GM12878 (cell line): ENCODE results near the gene SNX13.

ENCODE experiments used
- ATF3 ChIP-seq: IDR thresholded peaks from 2 replicates; pipeline ENCODE4 v1.6.1; 2011; ENCODE audit warnings: low read depth, mild to moderate bottlenecking, low read length, moderate library complexity, borderline replicate concordance; ENCODE audit errors: extremely low read depth
- ATF7 ChIP-seq: fragments of 450-650 bp; IDR thresholded peaks from 2 replicates; pipeline ENCODE4 v1.6.1; 2016; ENCODE audit warnings: low read depth, mild to moderate bottlenecking
- CBX5 ChIP-seq: sonication (generic); IDR thresholded peaks from 2 replicates; pipeline ENCODE4 v1.6.1; 2016; ENCODE audit warnings: low read depth, moderate library complexity, mild to moderate bottlenecking, inconsistent platforms
- CTCF ChIP-seq, 3 experiments: IDR thresholded peaks in 2 of 3; conservative IDR thresholded peaks in 1 of 3; 2 replicates each; pipeline ENCODE4 v1.5.1; 2011; ENCODE audit warnings: low read depth in 3 of 3, low read length in 3 of 3, mild to moderate bottlenecking in 3 of 3, control low read depth in 2 of 3, moderate library complexity in 2 of 3, inconsistent platforms in 1 of 3, mixed read lengths in 1 of 3; ENCODE audit not compliant: control insufficient read depth in 2 of 3, insufficient read depth in 1 of 3; ENCODE audit errors: extremely low read depth in 1 of 3
- EZH2 ChIP-seq: IDR thresholded peaks from 2 replicates; pipeline ENCODE4 v1.6.1; 2012; ENCODE audit warnings: low read depth, mild to moderate bottlenecking, control low read depth, inconsistent platforms, low read length, borderline replicate concordance; ENCODE audit not compliant: control insufficient read depth
- MAX ChIP-seq: IDR thresholded peaks from 2 replicates; pipeline ENCODE4 v1.6.1; 2012; ENCODE audit warnings: low read depth, low read length, improper control_type of control experiment
- POLR2A ChIP-seq: IDR thresholded peaks from 2 replicates; pipeline ENCODE4 v1.6.1; 2011; ENCODE audit warnings: low read depth, mild to moderate bottlenecking, low read length
- RCOR1 ChIP-seq: conservative IDR thresholded peaks from 2 replicates; pipeline ENCODE4 v1.6.1; 2012; ENCODE audit warnings: low read depth, low read length, improper control_type of control experiment
- SP1 ChIP-seq: IDR thresholded peaks from one replicate; pipeline ENCODE4 v1.6.1; 2011; ENCODE audit warnings: low read depth, low read length
- SUZ12 ChIP-seq: fragments of 200-600 bp; sonication (generic); IDR thresholded peaks from one replicate; pipeline ENCODE4 v1.6.1; 2018; ENCODE audit warnings: antibody characterized with exemption, mild to moderate bottlenecking; ENCODE audit not compliant: unreplicated experiment

- TF ChIP-seq CTCF (IDR thresholded peaks at IDR 0.05 in 2 of 3, conservative IDR thresholded peaks at IDR 0.05 in 1 of 3; ENCODE audit: control insufficient read depth in 2 of 3, extremely low read depth in 1 of 3, insufficient read depth in 1 of 3, low read depth in 3 of 3, low read length in 3 of 3), result no peak
- TF ChIP-seq SUZ12, result no peak
- no peak for TF ChIP-seq ATF3
- no peak for TF ChIP-seq SP1
- TF ChIP-seq POLR2A, result no peak
- TF ChIP-seq MAX, result no peak
- TF ChIP-seq ATF7, result no peak
- no peak for TF ChIP-seq EZH2
- no peak for TF ChIP-seq RCOR1
- TF ChIP-seq CBX5, result no peak
Measured at GRCh38 chr7:17902599-17902998, 37.7 kb downstream of the SNX13 start.
